Neuron (in vitro differentiated cells): ENCODE data around the gene SIGLEC15.

Experiments
- H2AFZ ChIP-seq: one replicate; pipeline ENCODE4 v1.6.1; 2013; ENCODE audit warnings: low read depth, mild to moderate bottlenecking, inconsistent platforms, low read length, moderate library complexity
- H3K27me3 ChIP-seq: one replicate; pipeline ENCODE4 v1.6.1; 2013; ENCODE audit warnings: low read length; ENCODE audit not compliant: insufficient read depth
- H3K36me3 ChIP-seq: one replicate; pipeline ENCODE4 v1.6.1; 2013; ENCODE audit warnings: low read length; ENCODE audit not compliant: insufficient read depth
- H3K4me1 ChIP-seq: one replicate; pipeline ENCODE4 v1.6.1; 2013; ENCODE audit warnings: low read length; ENCODE audit not compliant: insufficient read depth
- H3K4me3 ChIP-seq: 2 replicates; pipeline ENCODE4 v1.5.1; 2013; ENCODE audit warnings: mild to moderate bottlenecking, low read length, moderate library complexity
- H3K9me3 ChIP-seq: one replicate; pipeline ENCODE4 v1.6.1; 2013; ENCODE audit warnings: low read length

SIGLEC15 gene

GRCh38 chr18:45880876-45881558 is 55.5 kb downstream of the SIGLEC15 start:
- H3K36me3 ChIP-seq = peaks cover 61% of the 10 kb centered on the region

GRCh38 chr18:45887585-45887984 is 62.1 kb downstream of the SIGLEC15 start:
- peaks cover 40% of the 10 kb centered on the region for H3K36me3 ChIP-seq
- no peak overlapping the region for H3K4me3 ChIP-seq
- no peaks in the 10 kb centered on the region for H3K4me1 ChIP-seq
- no peaks in the 10 kb centered on the region for H3K9me3 ChIP-seq
- no peak overlapping the region for H2AFZ ChIP-seq
- H3K27me3 ChIP-seq = no peaks in the 10 kb centered on the region

More at GRCh38 chr18:45880876-45881558, 55.5 kb downstream of the SIGLEC15 start:
- Histone ChIP-seq H3K4me3 (no peak overlapping the region), H2AFZ (no peak overlapping the region), H3K9me3 (peaks cover 2% of the 10 kb centered on the region), H3K27me3 (no peaks in the 10 kb centered on the region), H3K4me1 (no peaks in the 10 kb centered on the region)

GRCh38 chr18:45889419-45890064 is 64.1 kb downstream of the SIGLEC15 start:
- H3K4me1 ChIP-seq = no peaks in the 10 kb centered on the region
- H3K36me3 ChIP-seq = peaks cover 29% of the 10 kb centered on the region
- H2AFZ ChIP-seq = no peak overlapping the region
- no peaks in the 10 kb centered on the region for H3K9me3 ChIP-seq
- no peaks in the 10 kb centered on the region for H3K27me3 ChIP-seq
- no peak overlapping the region for H3K4me3 ChIP-seq

- Histone ChIP-seq H3K4me1 (no peaks in the 10 kb centered on the region), H3K4me3 (no peak overlapping the region), H3K27me3 (no peaks in the 10 kb centered on the region), H3K9me3 (no peaks in the 10 kb centered on the region), H2AFZ (no peak overlapping the region), H3K36me3 (peaks cover 31% of the 10 kb centered on the region)
Measured at GRCh38 chr18:45890606-45891005, 65.1 kb downstream of the SIGLEC15 start.

GRCh38 chr18:45891806-45892205 is 66.3 kb downstream of the SIGLEC15 start:
- Histone ChIP-seq H3K4me1 (no peaks in the 10 kb centered on the region), H3K9me3 (no peaks in the 10 kb centered on the region), H3K27me3 (no peaks in the 10 kb centered on the region), H2AFZ (no peak overlapping the region), H3K36me3 (peaks cover 33% of the 10 kb centered on the region), H3K4me3 (no peak overlapping the region)
